ENCODE data around the gene ZFAND3.

Gene ZFAND3

GRCh38 chr6:38080889-38081288, 261.4 kb downstream of the ZFAND3 start:
- ChIA-PET POLR2A (no interaction called here), CTCF (no interaction called here)
- TF ChIP-seq ZNF384 (IDR thresholded peaks at IDR 0.05): no peak
- no peak for TF ChIP-seq LEF1 (IDR thresholded peaks at IDR 0.05; ENCODE audit: borderline replicate concordance)
- no peak for TF ChIP-seq ELF4 (IDR thresholded peaks at IDR 0.05)
- no peak for TF ChIP-seq FOXA1 (IDR thresholded peaks at IDR 0.05)
- no peak for TF ChIP-seq PKNOX1 (IDR thresholded peaks at IDR 0.05)
- TF ChIP-seq SUZ12 (IDR thresholded peaks at IDR 0.05): no peak
- TF ChIP-seq L3MBTL2 (conservative IDR thresholded peaks at IDR 0.05): no peak
- no peak for TF ChIP-seq FOXK2 (IDR thresholded peaks at IDR 0.05)
- no peak for TF ChIP-seq ARNT (IDR thresholded peaks at IDR 0.05)
- no peak for TF ChIP-seq BHLHE40 (IDR thresholded peaks at IDR 0.05; ENCODE audit: borderline replicate concordance)
- TF ChIP-seq TARDBP (IDR thresholded peaks at IDR 0.05): no peak
- no peak for TF ChIP-seq CTBP1 (IDR thresholded peaks at IDR 0.05; ENCODE audit: borderline replicate concordance)
- DNase-seq (ENCODE audit: extremely low spot score): no peak

GRCh38 chr6:38085031-38085430, 265.5 kb downstream of the ZFAND3 start:
- POLR2A ChIA-PET: no interaction called here
- CTCF ChIA-PET: interaction anchor here (0.6 kb wide), 1 partner anchor 231 kb away, joined by 4 read pairs; no protein-coding TSS in a partner anchor
- TF ChIP-seq CTBP1 (IDR thresholded peaks at IDR 0.05; ENCODE audit: borderline replicate concordance): no peak
- no peak for TF ChIP-seq SUZ12 (IDR thresholded peaks at IDR 0.05)
- no peak for TF ChIP-seq BHLHE40 (IDR thresholded peaks at IDR 0.05; ENCODE audit: borderline replicate concordance)
- no peak for TF ChIP-seq ELF4 (IDR thresholded peaks at IDR 0.05)
- TF ChIP-seq NFRKB (IDR thresholded peaks at IDR 0.05): no peak
- no peak for TF ChIP-seq PKNOX1 (IDR thresholded peaks at IDR 0.05)
- TF ChIP-seq ARNT (IDR thresholded peaks at IDR 0.05): no peak
- TF ChIP-seq L3MBTL2 (conservative IDR thresholded peaks at IDR 0.05): no peak
- no peak for TF ChIP-seq ZNF384 (IDR thresholded peaks at IDR 0.05)
- TF ChIP-seq HDGF (IDR thresholded peaks at IDR 0.05; ENCODE audit: borderline replicate concordance): no peak
- no peak for TF ChIP-seq FOXM1 (IDR thresholded peaks at IDR 0.05; ENCODE audit: borderline replicate concordance)
- DNase-seq (ENCODE audit: extremely low spot score): no peak

GRCh38 chr6:38086346-38086745, 266.8 kb downstream of the ZFAND3 start:
- DNase-seq (ENCODE audit: extremely low spot score): no peak
- TF ChIP-seq SUZ12 (IDR thresholded peaks at IDR 0.05): no peak
- no peak for TF ChIP-seq FOXM1 (IDR thresholded peaks at IDR 0.05; ENCODE audit: borderline replicate concordance)
- no peak for TF ChIP-seq NFRKB (IDR thresholded peaks at IDR 0.05)
- no peak for TF ChIP-seq BHLHE40 (IDR thresholded peaks at IDR 0.05; ENCODE audit: borderline replicate concordance)
- ChIA-PET POLR2A (no interaction called here), CTCF (no interaction called here)

GRCh38 chr6:38088010-38088409, 268.5 kb downstream of the ZFAND3 start:
- TF ChIP-seq ARNT (IDR thresholded peaks at IDR 0.05) (no peak), L3MBTL2 (conservative IDR thresholded peaks at IDR 0.05) (no peak), SUZ12 (IDR thresholded peaks at IDR 0.05) (no peak), CTBP1 (IDR thresholded peaks at IDR 0.05; ENCODE audit: borderline replicate concordance) (no peak), NFRKB (IDR thresholded peaks at IDR 0.05) (no peak), BHLHE40 (IDR thresholded peaks at IDR 0.05; ENCODE audit: borderline replicate concordance) (no peak), FOXA1 (IDR thresholded peaks at IDR 0.05) (no peak), FOXM1 (IDR thresholded peaks at IDR 0.05; ENCODE audit: borderline replicate concordance) (no peak)
- ChIA-PET CTCF (interaction anchor here (0.6 kb wide), 1 partner anchor 14 kb away, joined by 6 read pairs; no protein-coding TSS in a partner anchor), POLR2A (no interaction called here)

DNA sequence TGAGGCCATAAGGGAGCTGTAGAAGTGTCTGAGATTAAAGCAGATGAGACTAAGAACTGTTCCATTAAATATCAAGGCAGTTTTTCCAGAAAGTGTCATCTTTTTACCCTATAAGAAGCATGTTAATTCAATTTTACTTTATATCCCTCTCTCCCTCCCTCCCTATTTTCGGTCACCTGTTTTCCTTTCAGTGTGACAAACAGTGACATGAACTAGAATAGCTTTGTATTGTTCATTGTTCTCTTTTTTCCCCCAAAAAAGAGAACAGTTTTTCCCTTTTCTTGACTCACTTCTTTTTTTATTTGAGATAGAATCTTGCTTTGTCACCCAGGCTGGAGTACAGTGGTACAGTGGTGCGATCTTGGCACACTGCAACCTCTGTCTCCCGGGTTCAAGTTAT, 269.3 kb downstream of the ZFAND3 start:
- POLR2A ChIA-PET: no interaction called here
- no peak for TF ChIP-seq PKNOX1 (IDR thresholded peaks at IDR 0.05)
- no peak for TF ChIP-seq SP1 (IDR thresholded peaks at IDR 0.05)
- no peak for TF ChIP-seq FOXM1 (IDR thresholded peaks at IDR 0.05; ENCODE audit: borderline replicate concordance)
- no peak for TF ChIP-seq L3MBTL2 (conservative IDR thresholded peaks at IDR 0.05)
- TF ChIP-seq FOXA1 (IDR thresholded peaks at IDR 0.05): no peak
- no peak for TF ChIP-seq LEF1 (IDR thresholded peaks at IDR 0.05; ENCODE audit: borderline replicate concordance)
- TF ChIP-seq ELF4 (IDR thresholded peaks at IDR 0.05): no peak
- TF ChIP-seq BHLHE40 (IDR thresholded peaks at IDR 0.05; ENCODE audit: borderline replicate concordance): no peak
- no peak for TF ChIP-seq NFRKB (IDR thresholded peaks at IDR 0.05)
- TF ChIP-seq CTBP1 (IDR thresholded peaks at IDR 0.05; ENCODE audit: borderline replicate concordance): no peak
- TF ChIP-seq SUZ12 (IDR thresholded peaks at IDR 0.05): no peak
- TF ChIP-seq FOXK2 (IDR thresholded peaks at IDR 0.05): no peak
- TF ChIP-seq ARNT (IDR thresholded peaks at IDR 0.05): no peak
- TF ChIP-seq TARDBP (IDR thresholded peaks at IDR 0.05): no peak
- no peak for TF ChIP-seq ZNF384 (IDR thresholded peaks at IDR 0.05)
- TF ChIP-seq HDGF (IDR thresholded peaks at IDR 0.05; ENCODE audit: borderline replicate concordance): no peak
- CTCF ChIA-PET: no interaction called here
- no peak for DNase-seq (ENCODE audit: extremely low spot score)

More at GRCh38 chr6:38088010-38088409, 268.5 kb downstream of the ZFAND3 start:
- no peak for DNase-seq (ENCODE audit: extremely low spot score)

DNA sequence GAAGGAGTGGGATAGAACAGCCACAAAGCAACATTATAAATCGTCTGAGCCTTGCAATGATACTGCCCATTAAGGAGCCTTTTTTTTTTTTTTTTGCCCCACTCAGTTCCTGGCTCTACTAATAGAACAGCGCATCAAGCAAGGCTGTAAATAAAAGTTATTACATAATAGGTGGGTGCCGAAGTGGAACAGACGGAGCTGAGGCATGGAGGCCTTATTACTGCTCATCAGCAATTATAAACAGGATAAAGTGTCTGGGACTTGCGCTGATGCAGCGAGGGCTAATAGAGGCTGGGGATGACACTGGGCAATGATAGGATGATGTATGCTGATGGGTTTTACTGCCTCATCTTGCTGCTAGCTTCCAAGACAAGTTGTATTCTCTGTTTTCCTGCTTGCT, 272.1 kb downstream of the ZFAND3 start:
- TF ChIP-seq CTBP1 (IDR thresholded peaks at IDR 0.05; ENCODE audit: borderline replicate concordance) (no peak), PKNOX1 (IDR thresholded peaks at IDR 0.05) (no peak), FOXA1 (IDR thresholded peaks at IDR 0.05) (no peak), L3MBTL2 (conservative IDR thresholded peaks at IDR 0.05) (no peak), ZNF384 (IDR thresholded peaks at IDR 0.05) (no peak), FOXM1 (IDR thresholded peaks at IDR 0.05; ENCODE audit: borderline replicate concordance) (no peak), HDGF (IDR thresholded peaks at IDR 0.05; ENCODE audit: borderline replicate concordance) (no peak), ARNT (IDR thresholded peaks at IDR 0.05) (no peak), SUZ12 (IDR thresholded peaks at IDR 0.05) (no peak)
- DNase-seq (ENCODE audit: extremely low spot score): no peak
- ChIA-PET CTCF (no interaction called here), POLR2A (no interaction called here)
